ENCODE data around the gene DPP9.

Gene DPP9

GRCh38 chr19:4709440-4710280, 14.0 kb downstream of the DPP9 start:
- no peak for DNase-seq (ENCODE audit: low spot score)

- no peak for DNase-seq (ENCODE audit: low spot score)
Observed at GRCh38 chr19:4707956-4708650, 15.5 kb downstream of the DPP9 start.

- DNase-seq (ENCODE audit: low spot score), result peak; percentile 34
Observed at GRCh38 chr19:4707322-4707721, 16.3 kb downstream of the DPP9 start.

GRCh38 chr19:4705413-4706131, 18.1 kb downstream of the DPP9 start:
- no peak for DNase-seq (ENCODE audit: low spot score)

GRCh38 chr19:4704317-4704673, 19.3 kb downstream of the DPP9 start:
- DNase-seq (ENCODE audit: low spot score), result no peak

GRCh38 chr19:4703671-4704316, 19.8 kb downstream of the DPP9 start:
- DNase-seq (ENCODE audit: low spot score), result no peak

- DNase-seq (ENCODE audit: low spot score), result no peak
Observed at GRCh38 chr19:4702764-4703163, 20.9 kb downstream of the DPP9 start.

- DNase-seq (ENCODE audit: low spot score), result no peak
Observed at GRCh38 chr19:4701557-4701956, 22.1 kb downstream of the DPP9 start.

- no peak for DNase-seq (ENCODE audit: low spot score)
Observed at GRCh38 chr19:4700693-4700970, 23.0 kb downstream of the DPP9 start.

- no peak for DNase-seq (ENCODE audit: low spot score)
Observed at GRCh38 chr19:4699826-4700692, 23.6 kb downstream of the DPP9 start.

- no peak for DNase-seq (ENCODE audit: low spot score)
Observed at GRCh38 chr19:4697304-4697703, 26.3 kb downstream of the DPP9 start.

- DNase-seq (ENCODE audit: low spot score), result peak; percentile 38
Observed at GRCh38 chr19:4695224-4695731, 28.4 kb downstream of the DPP9 start.

- peak; percentile 92 for DNase-seq (ENCODE audit: low spot score)
Observed at GRCh38 chr19:4694211-4694987, 29.2 kb downstream of the DPP9 start.

GRCh38 chr19:4693471-4694121, 30.0 kb downstream of the DPP9 start:
- no peak for DNase-seq (ENCODE audit: low spot score)

- DNase-seq (ENCODE audit: low spot score), result no peak
Observed at GRCh38 chr19:4693078-4693350, 30.6 kb downstream of the DPP9 start.

GRCh38 chr19:4692251-4693077, 31.2 kb downstream of the DPP9 start:
- no peak for DNase-seq (ENCODE audit: low spot score)

GRCh38 chr19:4691373-4691772, 32.3 kb downstream of the DPP9 start:
- DNase-seq (ENCODE audit: low spot score), result no peak

GRCh38 chr19:4690361-4690760, 33.3 kb downstream of the DPP9 start:
- DNase-seq (ENCODE audit: low spot score), result no peak

GRCh38 chr19:4689403-4689802, 34.2 kb downstream of the DPP9 start:
- DNase-seq (ENCODE audit: low spot score), result no peak
